Stimulated activated CD4-positive, alpha-beta T cell treated with anti-CD3 and anti-CD28 coated beads, Interleukin-4, amount 100 ng/mL, for 4 hours (primary cell): ENCODE data around the gene PCSK9.
"Not testable (repeated sequence)": the region's sequence is repeated elsewhere in the genome, so short reads cannot be mapped to it uniquely, and the experiment has no call there.

Experiments
- DNase-seq, 2 experiments: peaks; one replicate each; pipeline ENCODE4 v3.0.0-alpha.2; 2020

Gene PCSK9

GRCh38 chr1:55010194-55010886, 29.0 kb upstream of the PCSK9 start:
- no peak for DNase-seq

- DNase-seq = no peak
Measured at GRCh38 chr1:55010887-55011217, 28.5 kb upstream of the PCSK9 start.

GRCh38 chr1:55012661-55013060, 26.7 kb upstream of the PCSK9 start:
- no peak for DNase-seq

- DNase-seq = no peak
Measured at GRCh38 chr1:55015123-55015522, 24.2 kb upstream of the PCSK9 start.

GRCh38 chr1:55015731-55016620, 23.4 kb upstream of the PCSK9 start:
- no peak for DNase-seq

- DNase-seq = no peak
Measured at GRCh38 chr1:55018395-55018794, 21.0 kb upstream of the PCSK9 start.

- DNase-seq = peak; percentile 26 to 58
Measured at GRCh38 chr1:55021942-55022546, 17.3 kb upstream of the PCSK9 start.

GRCh38 chr1:55024163-55024562, 15.2 kb upstream of the PCSK9 start:
- not testable (repeated sequence) for DNase-seq

- DNase-seq = not testable (repeated sequence)
Measured at GRCh38 chr1:55026682-55027081, 12.7 kb upstream of the PCSK9 start.

GRCh38 chr1:55031098-55031497, 8.2 kb upstream of the PCSK9 start:
- not testable (repeated sequence) for DNase-seq

GRCh38 chr1:55033265-55033614, 6.1 kb upstream of the PCSK9 start:
- no peak for DNase-seq

GRCh38 chr1:55034476-55035133, 4.7 kb upstream of the PCSK9 start:
- DNase-seq = no peak

GRCh38 chr1:55035904-55036303, 3.4 kb upstream of the PCSK9 start:
- no peak for DNase-seq

GRCh38 chr1:55037733-55038551, 1.4 kb upstream of the PCSK9 start:
- no peak for DNase-seq

GRCh38 chr1:55038552-55038838, 853 bp upstream of the PCSK9 start:
- DNase-seq = no peak

- no peak for DNase-seq
Measured at GRCh38 chr1:55038974-55039341, 390 bp upstream of the PCSK9 start.

GRCh38 chr1:55040083-55040932, 960 bp downstream of the PCSK9 start:
- no peak for DNase-seq

GRCh38 chr1:55040933-55041494, 1.7 kb downstream of the PCSK9 start:
- DNase-seq = no peak

- no peak for DNase-seq
Measured at GRCh38 chr1:55041613-55042012, 2.3 kb downstream of the PCSK9 start.

GRCh38 chr1:55043011-55043410, 3.7 kb downstream of the PCSK9 start:
- no peak for DNase-seq

GRCh38 chr1:55043726-55044125, 4.4 kb downstream of the PCSK9 start:
- no peak for DNase-seq
